Activated CD8-positive, alpha-beta T cell treated with anti-CD3 and anti-CD28 coated beads, Interleukin-2, amount 10 ng/mL, durations not matched to agents 7 days and 5 days (primary cell): ENCODE data around the gene ZKSCAN7. TPM values are rescaled to one million over a fixed set of nuclear protein-coding genes. Genes with fewer than 3 reads are reported as not detected.

Experiments
- ATAC-seq: fragments of 150-1000 bp; cut with Tn5 transposase; one replicate; pipeline ENCODE4 v1.10.0; 2021; ENCODE audit warnings: moderate library complexity
- CTCF ChIA-PET: fragments of 350-600 bp; sonication (Branson Sonifier 250); formaldehyde crosslinking; loops from one replicate; lab custom pipeline; 2021; ENCODE audit warnings: antibody characterized with exemption; lab: Charles Lee
- POLR2A ChIA-PET: fragments of 350-600 bp; sonication (Branson Sonifier 250); formaldehyde crosslinking; loops from one replicate; lab custom pipeline; 2021; ENCODE audit warnings: antibody characterized with exemption; lab: Charles Lee
- DNase-seq: peaks from one replicate; pipeline ENCODE4 v3.0.0-alpha.2; 2020
- H3K27ac Mint-ChIP-seq: one replicate; pipeline ENCODE4 v1.8.0; 2021; ENCODE audit warnings: mild to moderate bottlenecking, mixed read lengths
- H3K27me3 Mint-ChIP-seq: one replicate; pipeline ENCODE4 v1.8.0; 2021; ENCODE audit warnings: low read depth, mixed read lengths
- H3K36me3 Mint-ChIP-seq: one replicate; pipeline ENCODE4 v1.8.0; 2021; ENCODE audit warnings: low read depth, mixed read lengths
- H3K4me1 Mint-ChIP-seq: one replicate; pipeline ENCODE4 v1.8.0; 2021; ENCODE audit warnings: low read depth, mixed read lengths
- H3K4me3 Mint-ChIP-seq: one replicate; pipeline ENCODE4 v1.8.0; 2021; ENCODE audit warnings: mild to moderate bottlenecking, mixed read lengths
- H3K9me3 Mint-ChIP-seq: one replicate; pipeline ENCODE4 v1.8.0; 2022; ENCODE audit warnings: mixed read lengths; ENCODE audit not compliant: insufficient read depth
- total RNA-seq, 2 experiments: library from RNA; stranded (reverse); gene quantifications; one replicate each; pipeline ENCODE4 v1.2.3, GENCODE V29; 2021

ZKSCAN7 gene
- 1 to 10 TPM; 2.4 to 2.9 TPM for total RNA-seq

DNA sequence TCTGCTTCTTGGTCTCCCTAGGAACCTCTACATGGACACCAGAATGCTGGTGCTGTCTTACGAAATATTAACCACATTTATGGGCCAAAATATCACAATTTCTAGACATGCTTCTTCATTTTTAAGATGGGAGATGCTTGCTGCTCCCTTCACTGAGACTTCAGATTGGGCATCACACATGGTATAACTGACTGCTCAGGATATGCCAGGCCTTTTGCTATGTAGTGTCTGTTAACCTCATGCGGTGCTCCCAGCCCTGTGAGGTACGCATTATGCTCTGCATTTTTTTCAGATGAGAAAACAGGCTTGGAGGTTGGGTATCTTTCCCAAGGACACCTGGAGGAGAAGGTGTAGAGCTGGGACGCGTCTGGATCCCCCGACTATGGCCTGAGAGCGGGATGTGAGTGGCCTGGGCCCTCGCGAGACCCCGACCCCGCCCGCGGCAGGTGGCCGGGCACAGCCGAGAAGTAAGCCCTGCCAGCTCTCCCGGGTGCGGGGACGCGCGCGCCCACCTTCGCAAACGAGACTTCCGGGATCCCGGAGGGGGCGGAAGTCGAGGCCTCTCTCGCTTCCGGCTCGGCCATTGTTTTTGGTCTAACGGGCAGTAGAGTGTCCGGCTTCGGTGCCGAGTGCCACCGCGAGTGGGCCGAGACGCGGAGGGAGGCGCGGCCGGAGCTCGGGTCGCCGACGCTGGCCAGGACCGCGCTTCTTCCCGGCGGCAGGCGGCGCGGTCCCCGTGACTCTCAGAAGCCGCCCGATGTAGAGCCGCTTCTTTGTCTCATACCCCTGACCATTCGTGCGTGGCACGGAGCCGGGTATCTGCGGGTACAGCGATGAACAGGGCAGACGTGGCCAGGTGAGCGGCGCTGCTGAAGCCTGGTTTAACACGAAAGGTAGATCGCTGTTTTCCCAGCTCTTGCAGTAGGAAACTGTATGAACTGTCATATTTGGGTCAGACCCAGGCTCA is at the start of gene ZKSCAN7:
Gene ZKSCAN7 (plus strand): TSS at position 568 of the 967 bp plus-strand sequence. CDS start 1,855 bp downstream, outside the sequence.
- Mint-ChIP-seq H3K27me3 (no peaks in the 10 kb centered on the region), H3K36me3 (peaks cover 40% of the 10 kb centered on the region), H3K4me1 (peaks cover 17% of the 10 kb centered on the region), H3K27ac (peak within 1 kb of the TSS; percentile 86), H3K4me3 (peak within 1 kb of the TSS; percentile 84), H3K9me3 (peaks cover 5% of the 10 kb centered on the region)
- DNase-seq (peak; percentile 65), ATAC-seq (peak; percentile 78)
- CTCF ChIA-PET: no interaction called here
- POLR2A ChIA-PET: interaction anchor here (1.4 to 1.9 kb wide), 2 partner anchors 44 to 70 kb away, joined by 4 to 5 read pairs; partner anchors contain the start of gene ZNF197

- Mint-ChIP-seq H3K27ac (no peak overlapping the region), H3K36me3 (peaks cover 52% of the 10 kb centered on the region), H3K4me3 (no peak overlapping the region), H3K27me3 (no peaks in the 10 kb centered on the region), H3K4me1 (peaks cover 20% of the 10 kb centered on the region), H3K9me3 (peaks cover 26% of the 10 kb centered on the region)
- DNase-seq (no peak), ATAC-seq (no peak)
- ChIA-PET CTCF (no interaction called here), POLR2A (no interaction called here)
These were observed 48.4 kb upstream of the ZKSCAN7 start for GRCh38 chr3:44506556-44506955.

DNA sequence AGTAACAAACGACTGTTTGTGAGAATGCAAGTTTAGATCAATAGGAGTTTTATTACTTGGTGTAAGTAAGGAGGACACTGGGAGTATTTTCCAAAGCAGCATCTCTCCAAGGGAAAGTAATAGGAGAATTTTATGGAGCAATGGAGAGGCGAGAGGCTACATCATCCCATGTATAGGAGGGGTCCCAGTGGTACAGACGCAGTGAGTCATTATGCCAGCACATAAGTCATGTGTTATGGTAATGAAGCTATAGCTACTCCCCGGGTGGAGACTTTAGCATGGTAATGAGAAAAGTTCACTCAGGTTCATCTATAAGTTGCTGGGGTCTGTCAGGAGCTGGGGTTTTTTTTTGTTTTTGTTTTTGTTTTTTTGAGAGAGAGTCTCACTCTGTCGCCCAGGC is 48.0 kb upstream of the ZKSCAN7 start:
- POLR2A ChIA-PET: no interaction called here
- Mint-ChIP-seq H3K9me3 (peaks cover 26% of the 10 kb centered on the region), H3K27ac (no peak overlapping the region), H3K4me1 (peaks cover 24% of the 10 kb centered on the region), H3K27me3 (no peaks in the 10 kb centered on the region), H3K4me3 (no peak overlapping the region), H3K36me3 (peaks cover 48% of the 10 kb centered on the region)
- DNase-seq (no peak), ATAC-seq (no peak)
- CTCF ChIA-PET: no interaction called here

DNA sequence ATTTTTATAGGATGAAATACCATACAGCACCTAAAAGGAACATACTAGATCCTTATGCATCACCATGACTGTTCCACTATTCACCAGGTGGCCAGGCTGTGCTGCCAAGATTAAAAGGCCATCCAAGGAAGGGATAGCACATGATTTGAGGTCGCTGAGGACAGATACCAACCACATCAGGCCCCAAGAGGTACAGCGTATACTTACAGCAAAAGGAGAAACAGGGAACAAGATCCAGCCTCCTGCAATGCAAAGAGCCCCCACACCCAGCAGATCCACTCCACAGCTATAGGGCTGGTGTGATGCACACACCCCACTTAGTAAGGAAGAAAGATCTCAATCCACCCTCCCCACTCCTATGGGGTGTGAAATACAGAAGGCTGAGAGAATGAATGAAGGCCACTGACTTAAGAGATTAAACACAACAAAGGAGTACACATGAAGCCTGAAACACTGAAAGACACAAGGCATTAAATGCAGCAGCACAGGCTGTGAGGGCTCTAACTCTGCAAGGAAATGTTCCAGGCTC is 45.5 kb upstream of the ZKSCAN7 start:
- peaks cover 34% of the 10 kb centered on the region for H3K36me3 Mint-ChIP-seq
- ChIA-PET POLR2A (no interaction called here), CTCF (no interaction called here)
- peak overlapping the region; percentile 95 for H3K4me3 Mint-ChIP-seq
- peaks cover 25% of the 10 kb centered on the region for H3K4me1 Mint-ChIP-seq
- ATAC-seq: peak; percentile 17
- H3K27me3 Mint-ChIP-seq: no peaks in the 10 kb centered on the region
- peaks cover 15% of the 10 kb centered on the region for H3K9me3 Mint-ChIP-seq
- DNase-seq: peak; percentile 26
- peak overlapping the region; percentile 94 for H3K27ac Mint-ChIP-seq

DNA sequence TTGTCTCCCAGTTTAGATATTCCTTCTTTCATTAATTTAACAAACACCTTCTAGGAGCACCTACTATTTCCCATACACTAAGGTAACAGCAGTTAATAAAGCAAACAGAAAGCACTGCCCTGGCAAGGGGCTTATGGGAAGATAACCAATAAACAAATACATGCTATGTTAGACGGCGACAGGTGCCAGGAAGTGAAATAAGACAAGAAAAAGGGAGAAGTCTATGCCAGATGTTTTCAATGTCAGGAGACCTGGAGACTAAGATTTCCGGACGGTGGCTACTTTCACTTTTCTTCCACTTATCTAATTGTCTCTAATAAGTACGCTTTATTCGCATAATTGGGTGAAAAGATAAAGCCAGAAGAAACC is 45.0 kb upstream of the ZKSCAN7 start:
- H3K27ac Mint-ChIP-seq: peak overlapping the region; percentile 94
- peaks cover 34% of the 10 kb centered on the region for H3K36me3 Mint-ChIP-seq
- no peaks in the 10 kb centered on the region for H3K27me3 Mint-ChIP-seq
- POLR2A ChIA-PET: interaction anchor here (0.6 to 2.0 kb wide), 6 partner anchors 8 to 466 kb away, joined by 3 to 11 read pairs (median 5); partner anchors contain the start of genes EXOSC7, KIAA1143, KIF15 and ZDHHC3
- peaks cover 25% of the 10 kb centered on the region for H3K4me1 Mint-ChIP-seq
- peaks cover 15% of the 10 kb centered on the region for H3K9me3 Mint-ChIP-seq
- ATAC-seq (peak; percentile 35), DNase-seq (peak; percentile 29)
- CTCF ChIA-PET: interaction anchor here (1.5 to 2.5 kb wide), 2 partner anchors 23 to 32 kb away, joined by 4 to 9 read pairs; partner anchors contain the start of gene ZNF445
- peak overlapping the region; percentile 95 for H3K4me3 Mint-ChIP-seq

DNA sequence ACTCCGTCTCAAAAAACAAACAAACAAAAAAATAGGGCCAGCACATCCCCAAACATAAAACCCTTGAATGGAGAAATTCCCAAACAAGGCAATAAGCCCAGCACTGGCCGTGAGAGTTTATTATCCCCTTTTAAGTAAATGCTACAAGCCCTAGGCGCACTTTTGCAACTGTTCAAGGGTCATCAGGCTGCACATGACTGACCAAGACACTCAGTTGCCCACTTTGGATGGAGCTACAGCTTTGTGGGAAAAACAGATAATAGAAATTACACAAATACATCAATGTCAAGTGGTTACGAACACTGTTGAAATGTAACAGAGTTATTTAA is 43.8 kb upstream of the ZKSCAN7 start:
- peaks cover 3% of the 10 kb centered on the region for H3K27me3 Mint-ChIP-seq
- peak overlapping the region; percentile 94 for H3K27ac Mint-ChIP-seq
- no peak for DNase-seq
- H3K36me3 Mint-ChIP-seq: peaks cover 23% of the 10 kb centered on the region
- peak overlapping the region; percentile 95 for H3K4me3 Mint-ChIP-seq
- H3K4me1 Mint-ChIP-seq: peaks cover 25% of the 10 kb centered on the region
- peaks cover 7% of the 10 kb centered on the region for H3K9me3 Mint-ChIP-seq
- no peak for ATAC-seq
- ChIA-PET CTCF (interaction anchor here (0.8 to 2.5 kb wide), 5 partner anchors 9 to 188 kb away, joined by 3 to 9 read pairs (median 4); partner anchors contain the start of gene ZNF445), POLR2A (interaction anchor here (0.5 to 2.0 kb wide), 12 partner anchors 9 to 464 kb away, joined by 3 to 11 read pairs (median 4); partner anchors contain the start of genes KIAA1143, KIF15, TCAIM and ZKSCAN7)

GRCh38 chr3:44513513-44513912 is 41.5 kb upstream of the ZKSCAN7 start:
- POLR2A ChIA-PET: no interaction called here

GRCh38 chr3:44516230-44516629 is 38.8 kb upstream of the ZKSCAN7 start:
- Mint-ChIP-seq H3K27me3 (peaks cover 14% of the 10 kb centered on the region), H3K9me3 (no peaks in the 10 kb centered on the region), H3K4me1 (peaks cover 15% of the 10 kb centered on the region), H3K4me3 (no peak overlapping the region), H3K27ac (no peak overlapping the region), H3K36me3 (no peaks in the 10 kb centered on the region)
- no peak for ATAC-seq
- POLR2A ChIA-PET: no interaction called here
- CTCF ChIA-PET: no interaction called here
- no peak for DNase-seq

More at GRCh38 chr3:44513513-44513912, 41.5 kb upstream of the ZKSCAN7 start:
- peaks cover 5% of the 10 kb centered on the region for H3K27me3 Mint-ChIP-seq
- peaks cover 3% of the 10 kb centered on the region for H3K36me3 Mint-ChIP-seq
- DNase-seq (no peak), ATAC-seq (no peak)
- no peak overlapping the region for H3K4me3 Mint-ChIP-seq
- no peak overlapping the region for H3K27ac Mint-ChIP-seq
- no peaks in the 10 kb centered on the region for H3K9me3 Mint-ChIP-seq
- CTCF ChIA-PET: no interaction called here
- peaks cover 25% of the 10 kb centered on the region for H3K4me1 Mint-ChIP-seq

- POLR2A ChIA-PET: no interaction called here
- CTCF ChIA-PET: interaction anchor here (0.8 to 2.0 kb wide), 4 partner anchors 11 to 396 kb away, joined by 3 to 7 read pairs (median 4); no protein-coding TSS in a partner anchor
- H3K36me3 Mint-ChIP-seq: no peaks in the 10 kb centered on the region
These were observed 36.2 kb upstream of the ZKSCAN7 start for GRCh38 chr3:44518782-44519156.

DNA sequence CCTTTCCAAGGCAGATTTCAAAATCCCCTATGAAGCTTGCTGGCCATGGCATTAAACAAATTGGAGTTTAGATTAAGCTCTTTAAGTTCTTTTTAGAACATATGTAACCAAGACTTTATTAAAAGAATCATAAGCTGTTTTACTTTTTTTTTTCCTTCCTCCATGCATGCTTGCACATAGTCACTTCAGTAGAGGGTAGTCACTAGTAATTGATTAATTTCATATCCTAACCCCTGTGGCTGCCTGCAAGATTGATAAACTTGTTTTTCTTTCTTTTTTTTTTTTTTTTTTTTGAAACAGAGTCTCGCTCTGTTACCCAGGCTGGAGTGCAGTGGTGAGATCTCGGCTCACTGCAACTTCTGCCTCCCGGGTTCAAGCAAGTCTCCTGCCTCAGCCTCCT is 33.3 kb upstream of the ZKSCAN7 start:
- DNase-seq: no peak
- Mint-ChIP-seq H3K4me3 (no peak overlapping the region), H3K27me3 (peaks cover 22% of the 10 kb centered on the region), H3K27ac (no peak overlapping the region), H3K4me1 (peaks cover 7% of the 10 kb centered on the region), H3K36me3 (no peaks in the 10 kb centered on the region), H3K9me3 (no peaks in the 10 kb centered on the region)
- POLR2A ChIA-PET: interaction anchor here (0.6 to 0.7 kb wide), 2 partner anchors 19 to 157 kb away, joined by 3 to 4 read pairs; no protein-coding TSS in a partner anchor
- no peak for ATAC-seq
- CTCF ChIA-PET: no interaction called here

More at GRCh38 chr3:44518782-44519156, 36.2 kb upstream of the ZKSCAN7 start:
- Mint-ChIP-seq H3K4me1 (peaks cover 7% of the 10 kb centered on the region), H3K4me3 (no peak overlapping the region), H3K27ac (no peak overlapping the region), H3K27me3 (peaks cover 23% of the 10 kb centered on the region), H3K9me3 (no peaks in the 10 kb centered on the region)
- DNase-seq: no peak
- no peak for ATAC-seq

- no peak overlapping the region for H3K27ac Mint-ChIP-seq
- H3K4me3 Mint-ChIP-seq: no peak overlapping the region
- H3K36me3 Mint-ChIP-seq: no peaks in the 10 kb centered on the region
- ChIA-PET POLR2A (no interaction called here), CTCF (no interaction called here)
- no peaks in the 10 kb centered on the region for H3K9me3 Mint-ChIP-seq
- no peak for DNase-seq
- H3K27me3 Mint-ChIP-seq: peaks cover 22% of the 10 kb centered on the region
- H3K4me1 Mint-ChIP-seq: peaks cover 7% of the 10 kb centered on the region
- ATAC-seq: no peak
These were observed 32.5 kb upstream of the ZKSCAN7 start for GRCh38 chr3:44522494-44522933.
